GM23338 (cell line): ENCODE results near the gene SHB. TPM values are rescaled to one million over a fixed set of nuclear protein-coding genes. Genes with fewer than 3 reads are reported as not detected.

Source experiments
- ATAC-seq: fragments of 200-7000 bp; cut with Tn5 transposase; 3 replicates; pipeline ENCODE4 v1.9.1; 2020
- DNase-seq: peaks from one replicate; pipeline ENCODE4 v3.0.0-alpha.2; 2015; ENCODE audit warnings: low spot score
- H2AFZ ChIP-seq: fragments of 200-600 bp; sonication (generic); 2 replicates; pipeline ENCODE4 v1.8.0; 2016; ENCODE audit warnings: antibody characterized with exemption, mild to moderate bottlenecking, moderate library complexity
- H3F3A ChIP-seq: fragments of 200-600 bp; sonication (generic); replicated peaks from 2 replicates; pipeline ENCODE4 v1.8.0; 2017; ENCODE audit warnings: antibody characterized with exemption, mixed run types, low read depth
- H3K27ac ChIP-seq: fragments of 200-600 bp; sonication (generic); 2 replicates; pipeline ENCODE4 v1.6.1; 2016; ENCODE audit warnings: low read depth
- H3K27me3 ChIP-seq: fragments of 200-600 bp; sonication (generic); 2 replicates; pipeline ENCODE4 v1.8.0; 2016; ENCODE audit warnings: mild to moderate bottlenecking, mixed run types, moderate library complexity; ENCODE audit not compliant: insufficient read depth
- H3K36me3 ChIP-seq: fragments of 200-600 bp; sonication (generic); 2 replicates; pipeline ENCODE4 v1.8.0; 2016; ENCODE audit warnings: mild to moderate bottlenecking; ENCODE audit not compliant: insufficient read depth
- H3K4me1 ChIP-seq: fragments of 200-600 bp; sonication (generic); 2 replicates; pipeline ENCODE4 v1.8.0; 2016; ENCODE audit warnings: mild to moderate bottlenecking, moderate library complexity; ENCODE audit not compliant: insufficient read depth
- H3K4me2 ChIP-seq: fragments of 200-600 bp; sonication (generic); 2 replicates; pipeline ENCODE4 v1.7.1; 2017; ENCODE audit warnings: mixed run types
- H3K4me3 ChIP-seq: fragments of 200-600 bp; sonication (generic); 2 replicates; pipeline ENCODE4 v1.6.1; 2016; ENCODE audit warnings: mixed run types
- H3K79me2 ChIP-seq: fragments of 200-600 bp; sonication (generic); replicated peaks from 2 replicates; pipeline ENCODE4 v1.8.0; 2017; ENCODE audit warnings: mild to moderate bottlenecking; ENCODE audit not compliant: insufficient read depth
- H3K9me2 ChIP-seq: fragments of 200-600 bp; sonication (generic); 2 replicates; pipeline ENCODE4 v1.8.0; 2017; ENCODE audit not compliant: insufficient read depth
- H4K20me1 ChIP-seq: fragments of 200-600 bp; sonication (generic); replicated peaks from 2 replicates; pipeline ENCODE4 v1.8.0; 2017; ENCODE audit warnings: mild to moderate bottlenecking; ENCODE audit not compliant: insufficient read depth
- H3K27ac Mint-ChIP-seq: 2 replicates; pipeline ENCODE4 v1.8.0; 2020; ENCODE audit warnings: inconsistent platforms, mild to moderate bottlenecking, moderate library complexity, mixed read lengths
- H3K27me3 Mint-ChIP-seq: 3 replicates; pipeline ENCODE4 v1.8.0; 2022; ENCODE audit warnings: low read depth, mild to moderate bottlenecking, moderate library complexity, mixed read lengths, inconsistent platforms; ENCODE audit not compliant: insufficient read depth, poor library complexity
- H3K36me3 Mint-ChIP-seq: 3 replicates; pipeline ENCODE4 v1.8.0; 2021; ENCODE audit warnings: low read depth, mild to moderate bottlenecking, inconsistent platforms, moderate library complexity, mixed read lengths
- H3K4me1 Mint-ChIP-seq: 3 replicates; pipeline ENCODE4 v1.8.0; 2020; ENCODE audit warnings: mild to moderate bottlenecking, inconsistent platforms, mixed read lengths
- H3K4me3 Mint-ChIP-seq: 3 replicates; pipeline ENCODE4 v1.8.0; 2021; ENCODE audit warnings: moderate library complexity, mild to moderate bottlenecking, inconsistent platforms, mixed read lengths
- H3K9me3 Mint-ChIP-seq: 3 replicates; pipeline ENCODE4 v1.8.0; 2020; ENCODE audit warnings: moderate library complexity, mild to moderate bottlenecking, inconsistent platforms, mixed read lengths
- CREB1 ChIP-seq: fragments of 250-450 bp; sonication (Bioruptor Pico); IDR thresholded peaks from 2 replicates; pipeline ENCODE4 v1.5.0; 2020; ENCODE audit warnings: low read depth, mild to moderate bottlenecking, moderate library complexity
- EZH2 ChIP-seq: fragments of 200-600 bp; sonication (generic); IDR thresholded peaks from one replicate; pipeline ENCODE4 v1.8.0; 2017; ENCODE audit warnings: antibody characterized with exemption, mild to moderate bottlenecking, low read depth; ENCODE audit not compliant: unreplicated experiment
- EZH2phosphoT487 ChIP-seq: fragments of 200-600 bp; sonication (generic); IDR thresholded peaks from one replicate; pipeline ENCODE4 v1.8.1; 2018; ENCODE audit warnings: antibody characterized with exemption; ENCODE audit not compliant: unreplicated experiment
- JUNB ChIP-seq: IDR thresholded peaks from one replicate; pipeline ENCODE4 v1.6.1; 2016; ENCODE audit warnings: antibody characterized with exemption; ENCODE audit not compliant: unreplicated experiment
- NANOG ChIP-seq: IDR thresholded peaks from 2 replicates; pipeline ENCODE4 v1.6.1; 2016; ENCODE audit warnings: antibody characterized with exemption, borderline replicate concordance
- POLR2AphosphoS5 ChIP-seq: IDR thresholded peaks from 2 replicates; pipeline ENCODE4 v1.6.1; 2016; ENCODE audit warnings: antibody characterized with exemption, low read depth
- ZNF114 ChIP-seq: fragments of 250-450 bp; sonication (Bioruptor Pico); IDR thresholded peaks from 2 replicates; pipeline ENCODE4 v1.5.0; 2020; ENCODE audit warnings: mild to moderate bottlenecking, moderate library complexity
- ZNF331 ChIP-seq: fragments of 250-450 bp; sonication (Bioruptor Pico); IDR thresholded peaks from 2 replicates; pipeline ENCODE4 v1.5.0; 2020; ENCODE audit warnings: low read depth, mild to moderate bottlenecking, moderate library complexity
- ZNF462 ChIP-seq: fragments of 250-450 bp; sonication (Bioruptor Pico); IDR thresholded peaks from 2 replicates; pipeline ENCODE4 v1.5.0; 2020; ENCODE audit warnings: mild to moderate bottlenecking, moderate library complexity
- polyA plus RNA-seq: library from polyadenylated mRNA; unstranded; fragments of >200 nt; fragmentation: Nextera tagmentation; extraction: Ambion mirVana; gene quantifications from 2 replicates; pipeline ENCODE4 v1.2.1, GENCODE V29; 2016
- total RNA-seq: library from RNA; depleted of rRNA; stranded (reverse); fragments of >200 nt; shearing (Covaris generic); gene quantifications from 2 replicates; pipeline ENCODE4 v1.2.3, GENCODE V29; 2014

The SHB gene
- total and polyA plus RNA-seq, 2 experiments from 2014 or later: 1.5 to 14.0 TPM

- no peaks in the 10 kb centered on the region for H3K27me3 ChIP-seq
These were observed 68.3 kb downstream of the SHB start for GRCh38 chr9:38000735-38001134.

More at GRCh38 chr9:38000735-38001134, 68.3 kb downstream of the SHB start:
- Histone ChIP-seq H3K4me1 (no peaks in the 10 kb centered on the region), H4K20me1 (no peaks in the 10 kb centered on the region), H3F3A (no peaks in the 10 kb centered on the region), H3K27ac (no peak overlapping the region), H3K4me3 (no peak overlapping the region), H3K79me2 (no peaks in the 10 kb centered on the region), H3K9me2 (no peaks in the 10 kb centered on the region), H3K36me3 (no peaks in the 10 kb centered on the region), H3K4me2 (no peak overlapping the region), H2AFZ (no peak overlapping the region)
- Mint-ChIP-seq H3K36me3 (no peaks in the 10 kb centered on the region; the same call in 2 of the 3 replicates), H3K27ac (no peak overlapping the region), H3K4me3 (no peak overlapping the region), H3K4me1 (peaks cover 14% of the 10 kb centered on the region), H3K27me3 (peaks cover 8% of the 10 kb centered on the region), H3K9me3 (no peaks in the 10 kb centered on the region)
- TF ChIP-seq EZH2 (no peak), ZNF331 (no peak), POLR2AphosphoS5 (no peak), JUNB (no peak), CREB1 (CRISPR knock-in tag) (no peak), ZNF114 (CRISPR knock-in tag) (no peak), EZH2phosphoT487 (no peak), ZNF462 (CRISPR knock-in tag) (no peak), NANOG (no peak)
- ATAC-seq (no peak), DNase-seq (no peak)
